ENCODE results near the gene GRHL1. TPM values are rescaled to one million over a fixed set of nuclear protein-coding genes. Genes with fewer than 3 reads are reported as not detected.
"Not testable (repeated sequence)": the region's sequence is repeated elsewhere in the genome, so short reads cannot be mapped to it uniquely, and the experiment has no call there.

Gene GRHL1
- total RNA-seq, 1 donor from 2014 or later, result 1.5 TPM

GRCh38 chr2:10004401-10004800 lies 52.9 kb downstream of the GRHL1 start:
- no peak for DNase-seq (ENCODE audit: low spot score)
- intact Hi-C loops (cut with DNase I), result no loop called here
- ATAC-seq, result no peak

GRCh38 chr2:10004836-10005235 lies 53.3 kb downstream of the GRHL1 start:
- ATAC-seq (no peak), DNase-seq (ENCODE audit: low spot score) (no peak)
- intact Hi-C loops (cut with DNase I), result no loop called here

- DNase-seq (ENCODE audit: low spot score), result peak; percentile 1
- ATAC-seq, result no peak
- intact Hi-C loops (cut with DNase I), result no loop called here
Measured at GRCh38 chr2:10005461-10006235, 54.2 kb downstream of the GRHL1 start.

- intact Hi-C loops (cut with DNase I), result no loop called here
- DNase-seq (ENCODE audit: low spot score), result peak; percentile 56
- ATAC-seq, result no peak
Measured at GRCh38 chr2:10006236-10007161, 55.0 kb downstream of the GRHL1 start.

GRCh38 chr2:10007435-10007834 lies 55.9 kb downstream of the GRHL1 start:
- DNase-seq (ENCODE audit: low spot score), result peak; percentile 45
- no peak for ATAC-seq
- intact Hi-C loops (cut with DNase I), result no loop called here

- intact Hi-C loops (cut with DNase I), result no loop called here
- DNase-seq (ENCODE audit: low spot score) (peak; percentile 58), ATAC-seq (peak; percentile 23)
Measured at GRCh38 chr2:10007921-10008808, 56.7 kb downstream of the GRHL1 start.

- DNase-seq (ENCODE audit: low spot score), result no peak
- ATAC-seq, result no peak
- intact Hi-C loops (cut with DNase I), result no loop called here
Measured at GRCh38 chr2:10008809-10009176, 57.3 kb downstream of the GRHL1 start.

GRCh38 chr2:10009271-10009810 lies 57.8 kb downstream of the GRHL1 start:
- intact Hi-C loops (cut with DNase I), result no loop called here
- DNase-seq (ENCODE audit: low spot score) (peak; percentile 39), ATAC-seq (peak; percentile 33)

GRCh38 chr2:10009811-10010781 lies 58.6 kb downstream of the GRHL1 start:
- DNase-seq (ENCODE audit: low spot score) (peak; percentile 77), ATAC-seq (peak; percentile 78)
- intact Hi-C loops (cut with DNase I), result no loop called here

- intact Hi-C loops (cut with DNase I); DNase-seq (ENCODE audit: low spot score); ATAC-seq: not testable (repeated sequence)
Measured at GRCh38 chr2:10010861-10011605, 59.5 kb downstream of the GRHL1 start.

GRCh38 chr2:10011606-10012325 lies 60.3 kb downstream of the GRHL1 start:
- DNase-seq (ENCODE audit: low spot score); ATAC-seq; intact Hi-C loops (cut with DNase I): not testable (repeated sequence)

- intact Hi-C loops (cut with DNase I); ATAC-seq; DNase-seq (ENCODE audit: low spot score): not testable (repeated sequence)
Measured at GRCh38 chr2:10012366-10012962, 61.0 kb downstream of the GRHL1 start.

- intact Hi-C loops (cut with DNase I), result no loop called here
- DNase-seq (ENCODE audit: low spot score) (no peak), ATAC-seq (peak; percentile 4)
Measured at GRCh38 chr2:10012963-10013461, 61.5 kb downstream of the GRHL1 start.

GRCh38 chr2:10013651-10014417 lies 62.3 kb downstream of the GRHL1 start:
- peak; percentile 34 for DNase-seq (ENCODE audit: low spot score)
- ATAC-seq; intact Hi-C loops (cut with DNase I): not testable (repeated sequence)
